Right lobe of liver (tissue), 4 donors: ENCODE results near the gene LGALS13.

Source experiments
- POLR2A ChIP-seq: fragments of 450-650 bp; IDR thresholded peaks from one replicate; pipeline ENCODE4 v1.6.1; 2017; ENCODE audit warnings: antibody characterized with exemption, mild to moderate bottlenecking
- TF ChIP-seq, protein P1 (sequence below), 4 donors: fragments of 200-600 bp in 3 of 4; fragments of 450-650 bp in 1 of 4; IDR thresholded peaks; one replicate each; pipeline versions ENCODE4 v1.5.1 to v1.8.0; 2016 to 2022; ENCODE audit warnings: antibody characterized with exemption in 4 of 4, mild to moderate bottlenecking in 2 of 4
- donor health status: DM: no; HTN: no; CAD: no.
- donor health status: DM: no; HTN: no; CAD: no.
- donor health status: DM: no; HTN: yes; CAD: no.

DNA sequence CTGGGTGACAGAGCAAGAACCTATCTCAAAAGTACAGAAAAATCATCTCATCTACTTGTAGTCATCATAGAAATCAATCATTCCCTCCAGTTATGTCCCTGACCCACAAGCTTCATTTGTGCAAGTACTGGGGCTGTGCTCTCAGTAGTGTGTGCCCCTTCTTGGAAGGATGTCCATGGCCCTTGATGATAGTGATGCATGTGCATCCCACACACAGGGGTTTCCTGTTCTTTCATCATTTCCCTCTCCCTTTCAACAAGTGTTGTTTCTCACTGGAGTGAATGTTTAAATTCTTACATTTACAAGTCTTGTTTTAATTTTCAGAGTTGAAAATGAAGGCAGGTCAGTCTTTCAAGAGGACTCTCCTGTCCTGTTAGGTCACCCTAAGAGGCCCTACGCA, 1.5 kb downstream of the LGALS13 start:
- TF ChIP-seq, protein P1, sequence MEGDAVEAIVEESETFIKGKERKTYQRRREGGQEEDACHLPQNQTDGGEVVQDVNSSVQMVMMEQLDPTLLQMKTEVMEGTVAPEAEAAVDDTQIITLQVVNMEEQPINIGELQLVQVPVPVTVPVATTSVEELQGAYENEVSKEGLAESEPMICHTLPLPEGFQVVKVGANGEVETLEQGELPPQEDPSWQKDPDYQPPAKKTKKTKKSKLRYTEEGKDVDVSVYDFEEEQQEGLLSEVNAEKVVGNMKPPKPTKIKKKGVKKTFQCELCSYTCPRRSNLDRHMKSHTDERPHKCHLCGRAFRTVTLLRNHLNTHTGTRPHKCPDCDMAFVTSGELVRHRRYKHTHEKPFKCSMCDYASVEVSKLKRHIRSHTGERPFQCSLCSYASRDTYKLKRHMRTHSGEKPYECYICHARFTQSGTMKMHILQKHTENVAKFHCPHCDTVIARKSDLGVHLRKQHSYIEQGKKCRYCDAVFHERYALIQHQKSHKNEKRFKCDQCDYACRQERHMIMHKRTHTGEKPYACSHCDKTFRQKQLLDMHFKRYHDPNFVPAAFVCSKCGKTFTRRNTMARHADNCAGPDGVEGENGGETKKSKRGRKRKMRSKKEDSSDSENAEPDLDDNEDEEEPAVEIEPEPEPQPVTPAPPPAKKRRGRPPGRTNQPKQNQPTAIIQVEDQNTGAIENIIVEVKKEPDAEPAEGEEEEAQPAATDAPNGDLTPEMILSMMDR (IDR thresholded peaks at IDR 0.05): no peak
- no peak for TF ChIP-seq POLR2A
